GM12801 (cell line): Measurements from ENCODE around the gene MAN2B1.

Experiments
- CTCF ChIP-seq: IDR thresholded peaks from one replicate; pipeline ENCODE4 v1.5.1; 2011; ENCODE audit warnings: control low read depth; ENCODE audit not compliant: insufficient read length; ENCODE audit errors: extremely low read depth

The MAN2B1 gene

GRCh38 chr19:12695096-12695495 is 28.6 kb upstream of the MAN2B1 start:
- no peak for TF ChIP-seq CTCF

- TF ChIP-seq CTCF = no peak
Observed at GRCh38 chr19:12694641-12695040, 28.1 kb upstream of the MAN2B1 start.

DNA sequence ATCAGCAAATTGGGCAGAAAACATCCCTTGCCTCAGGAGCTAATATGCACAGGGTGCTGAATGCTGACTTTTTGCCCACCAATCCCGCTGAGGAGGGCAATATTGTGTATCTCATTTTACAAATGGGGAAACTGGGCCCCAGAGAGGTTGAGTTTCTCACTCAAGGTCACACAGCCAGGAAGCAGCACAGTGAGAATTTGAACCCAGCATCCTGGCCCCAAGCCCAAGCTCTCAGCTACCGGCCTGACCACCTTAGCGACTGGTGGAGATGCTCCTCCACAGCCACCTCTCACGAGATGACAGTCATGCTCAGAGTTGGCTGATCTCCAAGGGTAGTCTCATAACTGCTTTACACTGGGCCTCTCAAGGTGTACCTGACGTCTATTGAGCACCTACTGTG is 26.4 kb upstream of the MAN2B1 start:
- no peak for TF ChIP-seq CTCF

DNA sequence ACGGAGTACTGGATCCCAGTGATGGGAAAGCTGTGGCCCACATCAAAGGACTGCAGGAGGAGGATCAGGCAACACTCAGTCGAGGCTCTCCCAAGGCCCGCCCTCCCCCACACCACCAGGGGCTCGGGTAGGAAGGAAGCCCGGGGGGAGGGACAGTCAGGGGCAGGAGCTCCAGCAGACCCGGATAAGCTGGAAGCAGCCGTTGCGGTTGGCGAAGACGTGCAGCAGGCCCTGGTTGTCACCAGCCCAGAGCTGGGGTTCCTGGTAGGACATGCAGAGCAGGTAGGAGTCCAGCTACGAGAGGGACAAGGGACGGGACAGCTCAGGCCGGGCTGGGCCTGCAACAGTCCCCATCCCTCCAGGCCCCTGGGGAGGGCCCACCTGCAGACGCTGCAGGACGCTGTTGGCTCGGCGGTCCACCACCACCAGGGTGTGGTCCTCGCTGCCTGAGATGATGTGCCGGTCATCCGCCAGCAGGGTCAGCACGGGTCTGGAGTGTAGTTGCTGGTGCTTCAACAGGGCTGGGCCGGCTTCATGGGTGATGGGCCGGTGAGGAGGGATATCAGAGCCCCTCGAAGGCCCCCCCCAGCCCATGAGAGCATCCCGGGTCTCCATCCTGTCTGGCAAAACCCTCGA is 23.2 kb upstream of the MAN2B1 start:
- no peak for TF ChIP-seq CTCF

DNA sequence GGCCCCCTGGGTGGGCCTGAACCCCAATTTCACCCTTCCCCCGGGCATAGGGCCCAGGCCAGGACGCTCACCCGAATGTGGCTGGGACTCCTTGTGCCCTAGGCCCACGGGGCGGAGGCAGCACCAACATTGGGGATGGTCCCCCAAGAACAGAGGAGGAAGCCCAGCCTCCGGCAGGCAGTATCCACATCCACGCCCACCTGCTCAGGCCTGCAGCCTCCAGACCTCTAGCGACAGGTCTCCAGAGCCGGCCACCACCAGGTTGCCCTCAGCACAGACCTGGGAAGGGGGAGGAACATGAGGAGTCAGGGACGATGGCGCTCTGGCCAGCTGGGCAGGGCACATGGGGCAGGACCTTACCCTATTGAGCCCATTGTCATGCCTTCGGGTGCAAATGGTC is 22.5 kb upstream of the MAN2B1 start:
- TF ChIP-seq CTCF = no peak

DNA sequence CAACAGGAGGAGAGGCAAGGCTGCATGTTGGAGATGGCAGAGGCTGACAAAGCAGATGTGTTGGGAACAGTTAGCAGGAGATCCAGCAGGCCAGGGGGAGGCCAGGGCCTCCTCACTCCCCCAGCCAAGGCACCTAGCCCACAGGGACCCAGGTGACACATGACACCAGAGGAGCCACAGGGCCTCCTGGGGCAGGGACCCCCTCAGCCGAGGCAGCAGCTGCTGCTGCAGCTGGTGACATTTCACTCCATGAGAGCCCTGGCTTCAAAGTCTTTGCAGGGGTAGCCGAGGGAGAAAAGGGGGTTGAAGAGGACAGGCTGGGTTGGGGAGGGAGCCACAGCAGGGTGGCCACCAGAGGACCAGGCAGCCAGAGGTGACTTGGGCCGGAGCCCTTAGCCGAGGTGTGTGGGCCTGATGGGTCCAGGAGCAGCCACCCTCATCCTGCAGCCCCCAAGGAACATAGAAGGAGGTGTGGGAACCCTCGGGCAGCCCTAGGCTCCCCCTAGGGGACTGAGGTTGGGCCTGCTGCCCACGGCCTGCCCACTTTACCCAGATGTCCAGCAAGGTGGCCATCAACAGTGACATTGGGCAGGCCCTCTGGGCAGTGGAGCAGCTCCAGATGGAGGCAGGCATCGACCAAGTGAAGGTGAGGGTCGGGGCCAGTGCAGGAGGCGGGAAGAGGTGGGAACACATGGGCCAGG is 21.1 kb upstream of the MAN2B1 start, which contains the start of gene GNG14:
Gene GNG14, plus strand, starts transcription at position 503 of the 701 bp plus-strand sequence. Its CDS starts 51 bp downstream, at position 554.
- TF ChIP-seq CTCF = no peak

- no peak for TF ChIP-seq CTCF
Observed at GRCh38 chr19:12685831-12686230, 19.3 kb upstream of the MAN2B1 start.
